CD4-positive, CD25-positive, alpha-beta regulatory T cell (primary cell): Measurements from ENCODE around the gene HOXB7. TPM values are rescaled to one million over a fixed set of nuclear protein-coding genes. Genes with fewer than 3 reads are reported as not detected.

Source experiments
- ATAC-seq, 2 donors: fragments of 150-1000 bp; cut with Tn5 transposase; one replicate each; pipeline ENCODE4 v1.10.0; 2021; ENCODE audit warnings: low read depth in 2 of 2, moderate number of reproducible peaks in 2 of 2, moderate library complexity in 1 of 2
- DNase-seq, 3 donors: peaks; one replicate each; pipeline versions ENCODE4 v3.0.0 to v3.0.0-alpha.2; 2012 to 2022; ENCODE audit warnings: mixed read lengths in 1 of 3
- H3K27ac ChIP-seq: one replicate; pipeline ENCODE4 v1.7.0; 2013; ENCODE audit warnings: mild to moderate bottlenecking, low read length; ENCODE audit not compliant: insufficient read depth, poor library complexity, severe bottlenecking
- H3K27me3 ChIP-seq: one replicate; pipeline ENCODE4 v1.7.0; 2013; ENCODE audit warnings: low read length; ENCODE audit not compliant: control insufficient read depth, insufficient read depth
- H3K36me3 ChIP-seq: one replicate; pipeline ENCODE4 v1.7.0; 2013; ENCODE audit warnings: mild to moderate bottlenecking, low read length, moderate library complexity; ENCODE audit not compliant: control insufficient read depth, insufficient read depth
- H3K4me1 ChIP-seq: 2 replicates; pipeline ENCODE4 v1.7.0; 2013; ENCODE audit warnings: mild to moderate bottlenecking, low read length; ENCODE audit not compliant: insufficient read depth, control insufficient read depth, poor library complexity, severe bottlenecking
- H3K4me3 ChIP-seq: one replicate; pipeline ENCODE4 v1.7.0; 2013; ENCODE audit warnings: low read depth, mild to moderate bottlenecking, low read length, moderate library complexity
- H3K9me3 ChIP-seq, 2 experiments: 1 replicate in 1 of 2; 2 replicates in 1 of 2; pipeline ENCODE4 v1.7.0; 2013; ENCODE audit warnings: low read length in 2 of 2, mild to moderate bottlenecking in 1 of 2, moderate library complexity in 1 of 2; ENCODE audit not compliant: control insufficient read depth in 2 of 2
- H3K27ac Mint-ChIP-seq, 3 donors: one replicate each; pipeline ENCODE4 v1.8.0; 2020 to 2022; ENCODE audit warnings: mild to moderate bottlenecking in 3 of 3, mixed read lengths in 3 of 3, moderate library complexity in 2 of 3
- H3K27me3 Mint-ChIP-seq: one replicate; pipeline ENCODE4 v1.8.0; 2022; ENCODE audit warnings: mild to moderate bottlenecking, mixed read lengths
- H3K36me3 Mint-ChIP-seq: one replicate; pipeline ENCODE4 v1.8.0; 2020; ENCODE audit warnings: mixed read lengths
- H3K4me1 Mint-ChIP-seq, 4 donors: one replicate each; pipeline ENCODE4 v1.8.0; 2020 to 2022; ENCODE audit warnings: mixed read lengths in 4 of 4, mild to moderate bottlenecking in 1 of 4
- H3K4me3 Mint-ChIP-seq, 4 donors: one replicate each; pipeline ENCODE4 v1.8.0; 2020 to 2022; ENCODE audit warnings: mild to moderate bottlenecking in 4 of 4, mixed read lengths in 4 of 4, moderate library complexity in 3 of 4
- H3K9me3 Mint-ChIP-seq, 7 donors: one replicate each; pipeline ENCODE4 v1.8.0; 2020 to 2022; ENCODE audit warnings: mixed read lengths in 7 of 7, mild to moderate bottlenecking in 3 of 7, moderate library complexity in 2 of 7
- polyA plus RNA-seq, 4 donors: library from polyadenylated mRNA; unstranded; fragments of 300-500 nt; fragmentation: Illumina TruSeq; gene quantifications; one replicate each; pipeline ENCODE4 v1.2.3, GENCODE V29; 2021
- total RNA-seq: library from RNA; stranded (reverse); gene quantifications from one replicate; pipeline ENCODE4 v1.2.3, GENCODE V29; 2022

Gene HOXB7
- total and polyA plus RNA-seq, 5 donors from 2014 or later, result 0.77 to 7.2 (median 2.1) TPM

DNA sequence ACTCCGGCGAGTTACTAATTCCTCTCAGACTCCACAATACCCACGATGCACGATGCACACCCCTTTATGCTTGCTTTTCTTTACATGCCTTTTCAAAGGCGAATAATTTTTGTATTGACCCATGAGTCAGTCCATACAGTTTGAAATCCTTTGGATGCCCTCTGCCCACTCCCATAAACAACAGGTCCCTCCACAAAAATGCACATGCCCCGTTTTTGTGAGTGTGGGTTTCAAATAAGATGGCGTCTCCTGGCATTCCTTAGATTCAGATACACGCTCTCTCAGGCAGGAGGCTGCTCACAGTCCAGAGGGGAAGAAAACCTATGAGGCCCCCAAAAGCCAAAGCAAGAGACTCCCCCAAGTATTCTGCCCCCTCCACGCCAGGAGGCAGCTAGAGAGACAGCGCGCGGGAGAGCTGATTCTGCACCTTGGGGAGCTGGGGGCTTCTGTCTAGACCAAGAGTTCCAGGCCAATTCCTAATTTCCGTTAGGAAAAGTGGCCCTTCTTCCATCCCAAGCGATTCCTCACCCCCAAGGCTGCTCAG lies 34.9 kb upstream of the HOXB7 start:
- Histone ChIP-seq H3K27me3 (peaks cover 43% of the 10 kb centered on the region), H3K9me3 (no peaks in the 10 kb centered on the region), H3K4me3 (no peak overlapping the region), H3K4me1 (peaks cover 29% of the 10 kb centered on the region), H3K36me3 (no peaks in the 10 kb centered on the region), H3K27ac (no peak overlapping the region)
- H3K9me3 Mint-ChIP-seq, result peaks cover 0 to 2% (median 0%) of the 10 kb centered on the region in 7 donors
- H3K4me3 Mint-ChIP-seq, result peak overlapping the region; percentile 50 to 85 (median 74)
- ATAC-seq (no peak), DNase-seq (no peak)
- H3K27me3 Mint-ChIP-seq, result peaks cover 92% of the 10 kb centered on the region
- peaks cover 0 to 42% (median 21%) of the 10 kb centered on the region in 4 donors for H3K4me1 Mint-ChIP-seq
- H3K27ac Mint-ChIP-seq, result no peak overlapping the region
- no peaks in the 10 kb centered on the region for H3K36me3 Mint-ChIP-seq

DNA sequence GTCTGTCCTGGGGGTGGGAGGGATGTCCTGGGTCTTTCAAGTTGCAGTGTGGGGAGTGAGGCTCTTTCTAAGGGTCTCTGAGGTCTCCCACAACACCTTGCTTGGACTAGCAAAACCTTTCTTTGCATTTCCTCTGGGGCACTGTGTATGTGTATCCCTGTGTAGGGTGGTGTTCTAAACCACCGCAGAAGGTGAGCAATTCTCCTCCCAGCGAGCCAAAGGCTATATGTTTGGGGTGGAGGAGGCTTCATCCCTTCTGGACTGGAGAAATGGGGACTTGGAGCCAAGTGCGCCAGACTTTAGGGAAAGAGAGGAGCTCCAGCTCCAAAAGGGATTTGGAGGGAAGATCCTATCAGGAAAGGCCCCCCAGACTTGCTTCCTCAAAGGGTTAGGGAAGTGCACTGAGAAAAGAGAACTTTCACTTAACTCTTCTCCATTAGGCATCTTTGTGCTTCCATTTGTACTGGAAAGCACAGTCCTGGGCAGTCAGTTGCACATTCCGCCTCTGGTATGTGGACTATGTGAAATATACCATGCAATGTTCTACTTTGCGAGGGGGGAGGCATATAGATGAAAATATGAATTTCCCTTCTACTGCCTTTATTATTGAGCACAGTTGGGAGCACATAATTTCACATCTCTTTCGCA lies 34.2 kb upstream of the HOXB7 start:
- Mint-ChIP-seq H3K4me1 (peaks cover 0 to 42% (median 21%) of the 10 kb centered on the region in 4 donors), H3K4me3 (peak overlapping the region; percentile 50 to 85 (median 74)), H3K27ac (no peak overlapping the region), H3K9me3 (peaks cover 0 to 2% (median 0%) of the 10 kb centered on the region in 7 donors), H3K27me3 (peaks cover 95% of the 10 kb centered on the region), H3K36me3 (no peaks in the 10 kb centered on the region)
- no peak for DNase-seq
- H3K27me3 ChIP-seq, result peaks cover 49% of the 10 kb centered on the region
- H3K4me1 ChIP-seq, result peaks cover 29% of the 10 kb centered on the region
- no peak overlapping the region for H3K27ac ChIP-seq
- no peak for ATAC-seq
- no peaks in the 10 kb centered on the region for H3K9me3 ChIP-seq
- H3K36me3 ChIP-seq, result no peaks in the 10 kb centered on the region
- H3K4me3 ChIP-seq, result no peak overlapping the region

DNA sequence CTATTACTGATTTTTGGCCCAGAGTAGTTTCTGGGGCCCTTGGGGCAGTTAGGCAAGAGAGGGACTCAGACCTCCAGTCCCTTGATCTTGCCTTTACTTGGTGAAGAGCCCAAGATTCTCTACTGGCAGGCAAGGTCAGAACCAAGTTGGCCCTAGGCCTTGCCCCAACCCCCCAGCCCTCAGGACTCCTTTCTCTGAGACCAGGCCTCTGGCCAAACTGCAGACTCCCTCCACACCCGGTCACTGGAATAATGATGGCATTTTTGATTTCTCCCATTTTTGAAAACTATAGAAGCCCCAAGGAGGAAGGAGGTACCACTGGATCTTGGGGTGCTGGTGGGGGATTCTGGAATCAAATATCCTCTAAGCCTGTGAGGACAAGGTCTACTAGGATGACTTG lies 33.3 kb upstream of the HOXB7 start:
- no peak overlapping the region for H3K4me3 ChIP-seq
- ATAC-seq (no peak), DNase-seq (no peak)
- Mint-ChIP-seq H3K27me3 (peaks cover 95% of the 10 kb centered on the region), H3K36me3 (no peaks in the 10 kb centered on the region), H3K9me3 (peaks cover 0 to 2% (median 0%) of the 10 kb centered on the region in 7 donors), H3K4me3 (peak overlapping the region in 2 of 4 donors; percentile 6 to 67), H3K4me1 (peaks cover 0 to 42% (median 21%) of the 10 kb centered on the region in 4 donors), H3K27ac (no peak overlapping the region)
- no peaks in the 10 kb centered on the region for H3K36me3 ChIP-seq
- H3K27ac ChIP-seq, result no peak overlapping the region
- H3K4me1 ChIP-seq, result peaks cover 29% of the 10 kb centered on the region
- H3K9me3 ChIP-seq, result no peaks in the 10 kb centered on the region
- H3K27me3 ChIP-seq, result peaks cover 49% of the 10 kb centered on the region

GRCh38 chr17:48643697-48644012 lies 32.8 kb upstream of the HOXB7 start:
- Histone ChIP-seq H3K9me3 (no peaks in the 10 kb centered on the region), H3K4me3 (no peak overlapping the region), H3K36me3 (no peaks in the 10 kb centered on the region), H3K27ac (no peak overlapping the region), H3K27me3 (peaks cover 51% of the 10 kb centered on the region), H3K4me1 (peaks cover 29% of the 10 kb centered on the region)
- Mint-ChIP-seq H3K36me3 (no peaks in the 10 kb centered on the region), H3K4me1 (peaks cover 0 to 42% (median 21%) of the 10 kb centered on the region in 4 donors), H3K27ac (no peak overlapping the region), H3K4me3 (peak overlapping the region in 1 of 4 donors; percentile 73), H3K9me3 (peaks cover 0 to 2% (median 0%) of the 10 kb centered on the region in 7 donors), H3K27me3 (peaks cover 96% of the 10 kb centered on the region)
- ATAC-seq, result no peak
- DNase-seq, result no peak

DNA sequence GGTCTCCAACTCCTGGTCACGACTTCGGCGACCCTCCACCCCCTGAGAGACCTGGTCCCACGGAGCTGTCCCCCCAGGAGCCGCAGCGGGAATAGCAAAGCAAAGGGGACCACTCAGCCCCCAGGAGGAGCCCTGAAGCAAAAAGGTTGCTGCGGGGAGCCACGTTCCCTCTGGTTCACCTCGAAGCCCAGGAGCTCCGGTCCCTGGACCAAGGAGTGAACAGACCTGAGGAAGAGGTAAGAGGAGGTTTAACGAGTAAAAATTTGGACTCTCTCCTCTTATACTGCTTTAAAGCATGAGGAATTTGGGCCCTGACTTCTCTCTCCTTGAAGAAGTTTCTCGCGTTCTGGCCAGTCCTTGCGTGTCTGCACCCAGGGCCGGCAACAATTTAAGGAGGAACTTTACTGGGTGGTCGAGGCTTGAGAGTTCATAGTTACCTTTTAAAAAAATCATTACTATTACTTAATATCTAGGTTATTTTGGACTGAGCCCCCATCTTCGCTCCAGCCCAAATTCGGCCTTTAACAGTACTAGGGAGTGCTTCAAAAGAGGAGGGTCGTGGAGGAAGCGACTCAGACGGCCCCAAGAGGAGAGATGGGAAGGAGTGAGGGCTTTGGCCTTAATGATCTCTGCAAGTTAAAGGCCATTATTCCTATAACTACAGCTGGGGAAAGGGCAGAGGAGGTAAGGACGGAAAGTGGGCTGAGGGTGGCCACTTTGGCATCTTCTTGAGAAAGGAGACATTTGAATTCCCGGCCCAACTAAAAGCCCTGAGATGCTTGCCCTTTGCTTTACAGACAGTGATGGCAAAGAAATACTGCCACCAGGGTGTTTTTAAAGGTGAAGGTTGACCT lies 32.3 kb upstream of the HOXB7 start:
- H3K27ac ChIP-seq, result no peak overlapping the region
- H3K36me3 Mint-ChIP-seq, result no peaks in the 10 kb centered on the region
- H3K4me1 ChIP-seq, result peaks cover 29% of the 10 kb centered on the region
- no peaks in the 10 kb centered on the region for H3K36me3 ChIP-seq
- H3K27ac Mint-ChIP-seq, result no peak overlapping the region
- peaks cover 0 to 2% (median 0%) of the 10 kb centered on the region in 7 donors for H3K9me3 Mint-ChIP-seq
- ATAC-seq (no peak), DNase-seq (no peak)
- no peak overlapping the region for H3K4me3 ChIP-seq
- H3K4me3 Mint-ChIP-seq, result peak overlapping the region in 1 of 4 donors; percentile 79
- H3K27me3 ChIP-seq, result peaks cover 57% of the 10 kb centered on the region
- peaks cover 0 to 37% (median 21%) of the 10 kb centered on the region in 4 donors for H3K4me1 Mint-ChIP-seq
- no peaks in the 10 kb centered on the region for H3K9me3 ChIP-seq
- H3K27me3 Mint-ChIP-seq, result peaks cover 96% of the 10 kb centered on the region

DNA sequence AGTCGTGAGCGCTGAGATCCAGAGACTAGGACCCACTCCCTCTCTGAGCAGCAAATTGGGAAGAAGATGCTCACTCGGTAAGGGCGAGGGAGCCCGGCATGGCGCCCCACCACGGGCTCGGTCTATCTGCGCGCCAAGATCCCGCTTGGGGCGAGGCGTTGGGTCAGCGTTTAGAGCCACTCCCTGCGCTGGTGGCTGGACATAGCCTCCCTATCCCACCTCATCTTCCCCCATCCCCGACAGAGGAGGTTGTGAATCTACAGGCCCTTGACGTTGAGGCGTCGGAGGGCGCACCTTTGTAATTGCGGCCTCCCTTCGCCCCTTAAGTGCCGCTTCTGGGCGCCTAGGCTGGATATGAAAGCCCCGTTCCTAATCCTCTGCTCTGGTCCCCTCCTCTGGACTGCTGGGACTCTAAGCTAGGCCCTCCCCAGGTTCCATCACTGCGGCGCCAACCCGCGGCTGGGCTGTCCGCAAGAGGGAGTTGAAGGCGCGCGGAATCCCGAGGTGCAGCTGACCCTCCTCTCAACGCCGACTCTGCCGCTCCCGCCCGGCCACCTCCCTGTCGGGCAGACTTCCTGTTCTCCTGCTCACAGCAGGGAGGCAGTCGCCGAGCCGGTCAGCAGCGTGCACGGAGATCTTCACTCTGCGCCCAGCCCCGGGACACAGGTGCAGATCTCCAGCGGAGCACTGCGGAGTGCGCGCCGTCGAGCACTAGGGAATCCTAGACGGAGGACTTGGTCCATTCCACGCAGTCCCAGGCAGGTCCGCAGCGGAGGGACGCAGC lies 31.4 kb upstream of the HOXB7 start:
- Mint-ChIP-seq H3K27ac (no peak overlapping the region), H3K4me1 (peaks cover 0 to 31% (median 18%) of the 10 kb centered on the region in 4 donors), H3K27me3 (peaks cover 96% of the 10 kb centered on the region), H3K9me3 (peaks cover 0 to 2% (median 0%) of the 10 kb centered on the region in 7 donors), H3K36me3 (no peaks in the 10 kb centered on the region), H3K4me3 (peak overlapping the region in 3 of 4 donors; percentile 36 to 79 (median 37))
- no peaks in the 10 kb centered on the region for H3K36me3 ChIP-seq
- H3K4me1 ChIP-seq, result peaks cover 27% of the 10 kb centered on the region
- DNase-seq (no peak), ATAC-seq (no peak)
- H3K9me3 ChIP-seq, result no peaks in the 10 kb centered on the region
- no peak overlapping the region for H3K4me3 ChIP-seq
- H3K27ac ChIP-seq, result no peak overlapping the region
- peaks cover 56% of the 10 kb centered on the region for H3K27me3 ChIP-seq

DNA sequence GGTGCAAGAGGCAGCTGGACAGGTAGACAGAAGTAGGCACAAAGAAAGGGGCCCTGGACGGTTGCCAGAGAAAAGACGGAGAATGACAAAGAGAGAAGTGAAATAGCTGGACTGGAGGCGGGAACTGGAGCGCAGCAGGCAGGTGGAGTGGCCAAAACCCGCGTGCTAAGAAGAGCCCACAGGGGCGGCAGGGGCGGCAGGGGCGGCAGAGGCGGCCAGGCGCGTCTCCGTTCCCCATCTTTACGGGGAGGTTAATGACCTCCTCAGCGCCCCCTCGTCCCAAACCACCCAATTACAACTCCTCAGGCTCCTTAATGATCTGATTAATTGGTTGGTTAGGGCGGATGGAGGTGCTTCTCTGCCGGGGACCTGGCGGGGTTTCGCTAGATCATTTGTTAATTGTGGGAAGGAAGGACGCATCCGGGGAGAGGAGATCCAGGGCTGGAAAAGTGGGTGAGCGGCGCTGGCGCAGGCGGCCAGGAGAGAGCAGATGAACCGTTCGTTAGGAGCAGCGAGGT lies 30.8 kb upstream of the HOXB7 start:
- Mint-ChIP-seq H3K36me3 (no peaks in the 10 kb centered on the region), H3K4me1 (peaks cover 0 to 27% (median 18%) of the 10 kb centered on the region in 4 donors), H3K4me3 (peak overlapping the region in 2 of 4 donors; percentile 36 to 37), H3K9me3 (peaks cover 0 to 2% (median 0%) of the 10 kb centered on the region in 7 donors), H3K27ac (no peak overlapping the region), H3K27me3 (peaks cover 97% of the 10 kb centered on the region)
- Histone ChIP-seq H3K4me1 (peaks cover 23% of the 10 kb centered on the region), H3K36me3 (no peaks in the 10 kb centered on the region), H3K27me3 (peaks cover 61% of the 10 kb centered on the region), H3K27ac (no peak overlapping the region), H3K9me3 (no peaks in the 10 kb centered on the region), H3K4me3 (no peak overlapping the region)
- DNase-seq, result no peak
- ATAC-seq, result no peak
